PC-9 (cell line): ENCODE results near the gene DMRTB1. TPM values are rescaled to one million over a fixed set of nuclear protein-coding genes. Genes with fewer than 3 reads are reported as not detected.

ENCODE experiments used
- BruUV-seq: library from RNA; stranded (reverse); fragments of 400-500 nt; replicated peaks from 2 replicates; lab custom pipeline; 2021; lab: Mats Ljungman, UMichigan
- CTCF ChIA-PET: fragments of 300-600 bp; sonication (Branson Sonifier 250); formaldehyde crosslinking; loops from one replicate; lab custom pipeline; 2022; ENCODE audit warnings: antibody characterized with exemption; lab: Charles Lee
- POLR2A ChIA-PET: fragments of 300-600 bp; sonication (Branson Sonifier 250); formaldehyde crosslinking; loops from one replicate; lab custom pipeline; 2022; ENCODE audit warnings: antibody characterized with exemption; ENCODE audit not compliant: unreplicated experiment; lab: Charles Lee
- DNase-seq, 2 experiments: peaks; one replicate each; pipeline versions ENCODE4 v3.0.0 to v3.0.0-alpha.2; 2015 to 2022; ENCODE audit warnings: mixed read lengths in 1 of 2
- H2AFZ ChIP-seq: fragments of 200-600 bp; sonication (generic); 2 replicates; pipeline ENCODE4 v1.8.1; 2017; ENCODE audit warnings: antibody characterized with exemption
- H3F3A ChIP-seq: fragments of 200-600 bp; sonication (generic); 2 replicates; pipeline ENCODE4 v1.8.1; 2017; ENCODE audit warnings: antibody characterized with exemption, mild to moderate bottlenecking, low read depth; ENCODE audit not compliant: insufficient read depth
- H3K27ac ChIP-seq: fragments of 200-600 bp; sonication (generic); 2 replicates; pipeline ENCODE4 v1.6.1; 2016; ENCODE audit warnings: mixed run types
- H3K27me3 ChIP-seq: fragments of 200-600 bp; sonication (generic); 2 replicates; pipeline ENCODE4 v1.6.1; 2016; ENCODE audit warnings: low read depth, mixed run types; ENCODE audit not compliant: insufficient read depth
- H3K36me3 ChIP-seq: fragments of 200-600 bp; sonication (generic); 2 replicates; pipeline ENCODE4 v1.6.1; 2016; ENCODE audit warnings: low read depth, mixed run types
- H3K4me1 ChIP-seq: fragments of 200-600 bp; sonication (generic); replicated peaks from 2 replicates; pipeline ENCODE4 v1.6.1; 2016; ENCODE audit warnings: mixed run types; ENCODE audit not compliant: insufficient read depth
- H3K4me2 ChIP-seq: fragments of 200-600 bp; sonication (generic); 2 replicates; pipeline ENCODE4 v1.6.1; 2017; ENCODE audit warnings: mixed run types
- H3K4me3 ChIP-seq: fragments of 200-600 bp; sonication (generic); 2 replicates; pipeline ENCODE4 v1.6.1; 2016; ENCODE audit warnings: mixed run types
- H3K79me2 ChIP-seq: fragments of 200-600 bp; sonication (generic); 2 replicates; pipeline ENCODE4 v1.6.1; 2017; ENCODE audit warnings: low read depth, mixed run types
- H3K9me2 ChIP-seq: fragments of 200-600 bp; sonication (generic); 2 replicates; pipeline ENCODE4 v1.8.1; 2017; ENCODE audit warnings: mild to moderate bottlenecking; ENCODE audit not compliant: insufficient read depth
- H3K9me3 ChIP-seq: fragments of 200-600 bp; sonication (generic); 2 replicates; pipeline ENCODE4 v1.8.1; 2016; ENCODE audit warnings: low read depth; ENCODE audit not compliant: insufficient read depth
- H4K20me1 ChIP-seq: fragments of 200-600 bp; sonication (generic); 2 replicates; pipeline ENCODE4 v1.8.1; 2017; ENCODE audit not compliant: insufficient read depth
- EZH2 ChIP-seq: fragments of 200-600 bp; sonication (generic); IDR thresholded peaks from 2 replicates; pipeline ENCODE4 v1.8.0; 2017; ENCODE audit warnings: antibody characterized with exemption, low read depth
- intact Hi-C: fragments of 100-400 bp; cut with micrococcal nuclease; formaldehyde crosslinking; loops from one replicate; pipeline ENCODE4 v1.10.0; 2022; ENCODE audit not compliant: unreplicated experiment
- total RNA-seq: library from RNA; stranded (reverse); gene quantifications from 2 replicates; pipeline ENCODE4 v1.2.3, GENCODE V29; 2021
- TF ChIP-seq, protein P1 (sequence below): fragments of 200-600 bp; sonication (generic); conservative IDR thresholded peaks from 2 replicates; pipeline ENCODE4 v1.6.1; 2017; ENCODE audit warnings: mixed run types, antibody characterized with exemption, mild to moderate bottlenecking, moderate library complexity

DMRTB1 gene
- total RNA-seq, 1 experiment from 2014 or later, result not detected

DNA sequence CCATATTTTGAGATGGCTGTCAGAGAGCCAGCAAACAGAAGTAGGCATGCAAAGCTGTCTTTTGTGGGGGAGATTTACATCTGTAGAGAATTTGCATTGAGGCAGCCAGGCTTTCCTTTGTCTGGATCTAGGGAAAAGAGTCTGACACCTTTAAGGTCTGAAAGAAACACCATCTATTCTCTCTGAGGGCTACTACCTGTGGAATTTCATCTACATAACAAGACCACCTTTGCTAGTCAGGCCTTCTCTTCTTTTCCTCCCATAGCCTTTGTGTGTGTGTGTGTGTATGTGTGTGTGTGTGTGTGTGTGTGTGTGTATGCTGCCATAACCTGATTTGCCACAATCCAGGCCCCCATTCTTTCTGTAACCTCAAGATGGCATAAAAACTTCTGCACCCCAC, 28.4 kb upstream of the DMRTB1 start:
- TF ChIP-seq EZH2, result no peak
- TF ChIP-seq, protein P1, sequence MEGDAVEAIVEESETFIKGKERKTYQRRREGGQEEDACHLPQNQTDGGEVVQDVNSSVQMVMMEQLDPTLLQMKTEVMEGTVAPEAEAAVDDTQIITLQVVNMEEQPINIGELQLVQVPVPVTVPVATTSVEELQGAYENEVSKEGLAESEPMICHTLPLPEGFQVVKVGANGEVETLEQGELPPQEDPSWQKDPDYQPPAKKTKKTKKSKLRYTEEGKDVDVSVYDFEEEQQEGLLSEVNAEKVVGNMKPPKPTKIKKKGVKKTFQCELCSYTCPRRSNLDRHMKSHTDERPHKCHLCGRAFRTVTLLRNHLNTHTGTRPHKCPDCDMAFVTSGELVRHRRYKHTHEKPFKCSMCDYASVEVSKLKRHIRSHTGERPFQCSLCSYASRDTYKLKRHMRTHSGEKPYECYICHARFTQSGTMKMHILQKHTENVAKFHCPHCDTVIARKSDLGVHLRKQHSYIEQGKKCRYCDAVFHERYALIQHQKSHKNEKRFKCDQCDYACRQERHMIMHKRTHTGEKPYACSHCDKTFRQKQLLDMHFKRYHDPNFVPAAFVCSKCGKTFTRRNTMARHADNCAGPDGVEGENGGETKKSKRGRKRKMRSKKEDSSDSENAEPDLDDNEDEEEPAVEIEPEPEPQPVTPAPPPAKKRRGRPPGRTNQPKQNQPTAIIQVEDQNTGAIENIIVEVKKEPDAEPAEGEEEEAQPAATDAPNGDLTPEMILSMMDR, result no peak
- Histone ChIP-seq H2AFZ (no peak overlapping the region), H3K4me3 (no peak overlapping the region), H3K9me3 (no peaks in the 10 kb centered on the region), H3K4me1 (no peaks in the 10 kb centered on the region), H3K79me2 (no peaks in the 10 kb centered on the region), H3K4me2 (no peak overlapping the region), H3F3A (no peaks in the 10 kb centered on the region), H3K9me2 (no peaks in the 10 kb centered on the region), H3K27me3 (peaks cover 4% of the 10 kb centered on the region; the same call in 1 of the 2 replicates), H3K36me3 (no peaks in the 10 kb centered on the region), H3K27ac (no peak overlapping the region), H4K20me1 (no peaks in the 10 kb centered on the region)
- intact Hi-C loops, result no loop called here
- DNase-seq, result no peak
- ChIA-PET CTCF (no interaction called here), POLR2A (interaction anchor here (0.7 kb wide), 1 partner anchor 1245 kb away, joined by 4 read pairs; no protein-coding TSS in a partner anchor)
- no TSS peak for BruUV-seq

DNA sequence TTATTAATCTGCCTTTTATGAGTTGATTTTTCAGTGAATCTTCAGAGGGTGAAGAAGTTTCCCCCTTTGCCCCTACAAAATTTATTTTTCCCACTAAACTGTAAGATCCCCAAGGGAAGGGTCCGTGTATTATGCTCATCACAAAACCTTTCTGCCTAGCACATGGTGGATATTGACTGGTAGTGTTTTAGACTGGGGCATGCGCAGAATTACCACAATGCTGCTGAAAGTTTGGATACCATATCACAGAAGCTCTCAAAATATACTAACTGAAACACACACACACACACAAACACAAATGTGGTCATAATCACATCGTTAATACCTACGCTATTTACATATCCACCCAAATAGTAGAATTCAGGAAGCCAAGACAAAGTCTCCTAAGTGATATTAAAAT, 28.0 kb upstream of the DMRTB1 start:
- H3K4me1 ChIP-seq, result no peaks in the 10 kb centered on the region
- H3K36me3 ChIP-seq, result no peaks in the 10 kb centered on the region
- H3K27me3 ChIP-seq, result peaks cover 4% of the 10 kb centered on the region; the same call in 1 of the 2 replicates
- intact Hi-C loops, result no loop called here
- POLR2A ChIA-PET, result no interaction called here
- DNase-seq, result no peak
- no peak overlapping the region for H3K4me2 ChIP-seq
- H3K9me2 ChIP-seq, result no peaks in the 10 kb centered on the region
- TF ChIP-seq, protein P1, result no peak
- TF ChIP-seq EZH2, result no peak
- no peaks in the 10 kb centered on the region for H3K9me3 ChIP-seq
- no TSS peak for BruUV-seq
- no peak overlapping the region for H3K4me3 ChIP-seq
- no peaks in the 10 kb centered on the region for H3K79me2 ChIP-seq
- no peak overlapping the region for H2AFZ ChIP-seq
- H3K27ac ChIP-seq, result no peak overlapping the region
- CTCF ChIA-PET, result no interaction called here
- H4K20me1 ChIP-seq, result no peaks in the 10 kb centered on the region
- H3F3A ChIP-seq, result no peaks in the 10 kb centered on the region

DNA sequence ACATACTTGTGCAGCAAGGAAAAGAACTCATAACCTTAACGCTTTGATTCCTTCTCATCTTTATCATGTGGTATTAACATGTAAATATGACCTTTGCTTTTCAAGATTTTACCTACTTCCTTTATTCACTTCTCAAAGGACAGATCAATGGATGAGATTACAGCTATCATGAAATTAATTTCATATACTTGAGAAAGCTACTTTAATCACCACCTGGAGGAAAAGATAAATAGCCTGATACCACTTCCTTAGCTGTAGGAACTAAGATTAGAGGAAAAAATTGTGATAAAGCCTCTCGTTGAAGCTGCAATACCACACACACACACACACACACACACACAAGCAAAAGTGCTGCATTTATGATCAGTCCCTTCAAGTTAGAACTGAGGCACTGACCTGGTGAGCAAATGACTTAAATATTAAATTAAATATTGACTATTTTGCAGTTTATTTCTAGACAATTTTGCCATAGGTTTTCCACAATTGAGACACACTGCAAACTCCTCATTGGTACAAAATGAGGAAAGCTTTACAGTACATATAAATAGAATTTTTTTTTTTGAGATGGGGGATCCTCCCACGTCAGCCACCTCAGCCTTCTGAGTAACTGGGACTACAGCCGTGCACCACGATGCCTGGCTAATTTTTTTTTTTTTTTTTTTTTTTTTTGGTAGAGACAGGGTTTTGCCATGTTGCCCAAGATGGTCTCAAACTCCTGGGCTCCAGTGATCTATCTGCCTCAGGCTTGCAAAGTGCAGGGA, 27.2 kb upstream of the DMRTB1 start:
- Histone ChIP-seq H3K36me3 (no peaks in the 10 kb centered on the region), H3K4me1 (no peaks in the 10 kb centered on the region), H2AFZ (no peak overlapping the region), H3K79me2 (no peaks in the 10 kb centered on the region), H3K27me3 (peaks cover 7% of the 10 kb centered on the region; the same call in 1 of the 2 replicates), H3K4me3 (no peak overlapping the region), H3K9me3 (no peaks in the 10 kb centered on the region), H3K4me2 (no peak overlapping the region), H4K20me1 (no peaks in the 10 kb centered on the region), H3K9me2 (0 out of 2 replicates have a peak, but pooled peaks cover 4% of the 10 kb centered on the region), H3F3A (no peaks in the 10 kb centered on the region), H3K27ac (no peak overlapping the region)
- ChIA-PET POLR2A (interaction anchor here (0.7 kb wide), 1 partner anchor 144 kb away, joined by 16 read pairs; no protein-coding TSS in a partner anchor), CTCF (no interaction called here)
- DNase-seq, result no peak
- TF ChIP-seq, protein P1, result no peak
- TF ChIP-seq EZH2, result no peak
- intact Hi-C loops, result no loop called here
- no TSS peak for BruUV-seq
